Endothelial cell (in vitro differentiated cells): ENCODE results near the gene EP400. TPM values are rescaled to one million over a fixed set of nuclear protein-coding genes. Genes with fewer than 3 reads are reported as not detected.
"Not testable (repeated sequence)": the region's sequence is repeated elsewhere in the genome, so short reads cannot be mapped to it uniquely, and the experiment has no call there.

Experiments used
- DNase-seq: peaks from one replicate; pipeline ENCODE4 v3.0.0; 2021; ENCODE audit warnings: low spot score
- H3K27ac Mint-ChIP-seq: one replicate; pipeline ENCODE4 v1.8.0; 2021; ENCODE audit warnings: mixed read lengths, inconsistent platforms; ENCODE audit not compliant: unreplicated experiment
- H3K27me3 Mint-ChIP-seq: one replicate; pipeline ENCODE4 v1.8.0; 2021; ENCODE audit warnings: mild to moderate bottlenecking, moderate library complexity, mixed read lengths, inconsistent platforms; ENCODE audit not compliant: unreplicated experiment
- H3K36me3 Mint-ChIP-seq: one replicate; pipeline ENCODE4 v1.8.0; 2021; ENCODE audit warnings: mild to moderate bottlenecking, low read depth, mixed read lengths, inconsistent platforms; ENCODE audit not compliant: unreplicated experiment
- H3K4me1 Mint-ChIP-seq: one replicate; pipeline ENCODE4 v1.8.0; 2021; ENCODE audit warnings: mild to moderate bottlenecking, mixed read lengths, inconsistent platforms; ENCODE audit not compliant: unreplicated experiment
- H3K4me3 Mint-ChIP-seq: one replicate; pipeline ENCODE4 v1.8.0; 2021; ENCODE audit warnings: mild to moderate bottlenecking, mixed read lengths, inconsistent platforms; ENCODE audit not compliant: unreplicated experiment
- H3K9me3 Mint-ChIP-seq: one replicate; pipeline ENCODE4 v1.8.0; 2021; ENCODE audit warnings: mixed read lengths, inconsistent platforms; ENCODE audit not compliant: unreplicated experiment
- total RNA-seq: library from RNA; stranded (reverse); fragmentation: NEBNext Ultra II Directional; extraction: Animal tissue kit (Norgen Biotek cat#: 25700); gene quantifications from one replicate; pipeline ENCODE4 v1.2.1, GENCODE V29; 2021; ENCODE audit not compliant: unreplicated experiment
- TF ChIP-seq, protein P1 (sequence below): fragments of 200-600 bp; sonication (generic); IDR thresholded peaks from one replicate; pipeline ENCODE4 v1.5.0; 2021; ENCODE audit warnings: antibody characterized with exemption; ENCODE audit not compliant: unreplicated experiment

The EP400 gene
- total RNA-seq, 1 donor from 2014 or later, result 66.2 TPM

GRCh38 chr12:132049876-132050275 lies 100.1 kb downstream of the EP400 start:
- H3K27ac Mint-ChIP-seq, result no peak overlapping the region
- peaks cover 2% of the 10 kb centered on the region for H3K27me3 Mint-ChIP-seq
- peaks cover 75% of the 10 kb centered on the region for H3K36me3 Mint-ChIP-seq
- H3K4me3 Mint-ChIP-seq, result peak overlapping the region; percentile 27
- H3K9me3 Mint-ChIP-seq, result peaks cover 5% of the 10 kb centered on the region
- TF ChIP-seq, protein P1, sequence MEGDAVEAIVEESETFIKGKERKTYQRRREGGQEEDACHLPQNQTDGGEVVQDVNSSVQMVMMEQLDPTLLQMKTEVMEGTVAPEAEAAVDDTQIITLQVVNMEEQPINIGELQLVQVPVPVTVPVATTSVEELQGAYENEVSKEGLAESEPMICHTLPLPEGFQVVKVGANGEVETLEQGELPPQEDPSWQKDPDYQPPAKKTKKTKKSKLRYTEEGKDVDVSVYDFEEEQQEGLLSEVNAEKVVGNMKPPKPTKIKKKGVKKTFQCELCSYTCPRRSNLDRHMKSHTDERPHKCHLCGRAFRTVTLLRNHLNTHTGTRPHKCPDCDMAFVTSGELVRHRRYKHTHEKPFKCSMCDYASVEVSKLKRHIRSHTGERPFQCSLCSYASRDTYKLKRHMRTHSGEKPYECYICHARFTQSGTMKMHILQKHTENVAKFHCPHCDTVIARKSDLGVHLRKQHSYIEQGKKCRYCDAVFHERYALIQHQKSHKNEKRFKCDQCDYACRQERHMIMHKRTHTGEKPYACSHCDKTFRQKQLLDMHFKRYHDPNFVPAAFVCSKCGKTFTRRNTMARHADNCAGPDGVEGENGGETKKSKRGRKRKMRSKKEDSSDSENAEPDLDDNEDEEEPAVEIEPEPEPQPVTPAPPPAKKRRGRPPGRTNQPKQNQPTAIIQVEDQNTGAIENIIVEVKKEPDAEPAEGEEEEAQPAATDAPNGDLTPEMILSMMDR, result no peak
- DNase-seq, result no peak
- peaks cover 20% of the 10 kb centered on the region for H3K4me1 Mint-ChIP-seq

DNA sequence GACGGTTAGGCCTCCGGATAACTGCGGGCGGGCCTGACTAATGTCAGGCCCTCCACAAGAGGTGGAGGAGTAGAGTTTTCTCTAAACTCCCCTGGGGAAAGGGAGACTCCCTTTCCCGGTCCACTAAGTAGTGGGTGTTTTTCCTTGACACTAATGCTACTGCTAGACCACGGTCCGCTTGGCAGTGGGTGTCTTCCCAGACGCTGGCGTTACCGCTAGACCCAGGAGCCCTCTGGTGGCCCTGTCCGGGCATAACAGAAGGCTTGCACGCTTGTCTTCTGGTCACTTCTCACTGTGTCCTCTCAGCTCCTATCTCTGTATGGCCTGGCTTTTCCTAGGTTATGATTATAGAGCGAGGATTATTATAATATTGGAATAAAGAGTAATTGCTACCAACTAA lies 102.0 kb downstream of the EP400 start:
- TF ChIP-seq, protein P1, result peak; percentile 17
- peak; percentile 43 for DNase-seq
- H3K4me3 Mint-ChIP-seq, result peak overlapping the region; percentile 86
- H3K27me3 Mint-ChIP-seq, H3K27ac Mint-ChIP-seq, H3K9me3 Mint-ChIP-seq: not testable (repeated sequence)
- H3K4me1 Mint-ChIP-seq, result peaks cover 19% of the 10 kb centered on the region
- peaks cover 76% of the 10 kb centered on the region for H3K36me3 Mint-ChIP-seq

DNA sequence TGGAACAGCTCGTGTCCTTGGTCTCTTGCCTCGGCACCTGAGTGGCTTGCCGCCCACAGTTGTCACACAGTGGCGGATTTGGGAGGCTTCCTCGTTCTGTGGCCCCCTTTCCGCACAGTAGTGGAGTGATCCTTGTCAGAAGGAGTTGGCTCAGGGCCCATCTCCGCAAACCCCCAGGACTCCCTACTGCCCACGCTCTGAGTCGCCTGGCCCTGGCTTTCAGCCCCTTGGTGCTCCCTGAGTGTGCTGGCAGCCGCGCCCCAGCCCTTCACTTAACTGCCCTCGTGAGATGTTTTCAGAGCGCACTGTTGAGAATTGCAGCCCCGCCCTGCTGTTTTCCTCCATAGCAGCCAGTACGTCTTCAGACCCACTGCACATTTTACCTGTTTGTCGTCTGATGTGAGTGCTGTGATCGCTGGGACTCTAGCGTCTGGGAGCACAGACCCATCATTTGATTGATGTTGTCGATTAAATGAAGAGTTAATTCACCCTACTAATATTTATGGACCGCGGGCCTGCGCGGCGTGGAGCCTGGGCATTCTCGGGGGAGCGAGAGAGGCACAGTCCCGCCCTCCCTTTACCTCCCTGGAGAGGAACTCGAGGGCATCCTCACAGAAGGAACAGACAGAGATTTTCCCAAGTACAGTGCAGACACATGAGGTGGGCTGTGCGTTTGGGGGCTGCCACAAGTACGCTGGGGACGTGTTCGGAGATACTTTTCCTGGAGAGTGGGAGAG lies 102.6 kb downstream of the EP400 start:
- Mint-ChIP-seq H3K4me3 (peak overlapping the region; percentile 40), H3K27ac (peak overlapping the region; percentile 48), H3K27me3 (peaks cover 2% of the 10 kb centered on the region), H3K36me3 (peaks cover 74% of the 10 kb centered on the region), H3K4me1 (peaks cover 13% of the 10 kb centered on the region), H3K9me3 (peaks cover 5% of the 10 kb centered on the region)
- TF ChIP-seq, protein P1, result no peak
- DNase-seq, result no peak

DNA sequence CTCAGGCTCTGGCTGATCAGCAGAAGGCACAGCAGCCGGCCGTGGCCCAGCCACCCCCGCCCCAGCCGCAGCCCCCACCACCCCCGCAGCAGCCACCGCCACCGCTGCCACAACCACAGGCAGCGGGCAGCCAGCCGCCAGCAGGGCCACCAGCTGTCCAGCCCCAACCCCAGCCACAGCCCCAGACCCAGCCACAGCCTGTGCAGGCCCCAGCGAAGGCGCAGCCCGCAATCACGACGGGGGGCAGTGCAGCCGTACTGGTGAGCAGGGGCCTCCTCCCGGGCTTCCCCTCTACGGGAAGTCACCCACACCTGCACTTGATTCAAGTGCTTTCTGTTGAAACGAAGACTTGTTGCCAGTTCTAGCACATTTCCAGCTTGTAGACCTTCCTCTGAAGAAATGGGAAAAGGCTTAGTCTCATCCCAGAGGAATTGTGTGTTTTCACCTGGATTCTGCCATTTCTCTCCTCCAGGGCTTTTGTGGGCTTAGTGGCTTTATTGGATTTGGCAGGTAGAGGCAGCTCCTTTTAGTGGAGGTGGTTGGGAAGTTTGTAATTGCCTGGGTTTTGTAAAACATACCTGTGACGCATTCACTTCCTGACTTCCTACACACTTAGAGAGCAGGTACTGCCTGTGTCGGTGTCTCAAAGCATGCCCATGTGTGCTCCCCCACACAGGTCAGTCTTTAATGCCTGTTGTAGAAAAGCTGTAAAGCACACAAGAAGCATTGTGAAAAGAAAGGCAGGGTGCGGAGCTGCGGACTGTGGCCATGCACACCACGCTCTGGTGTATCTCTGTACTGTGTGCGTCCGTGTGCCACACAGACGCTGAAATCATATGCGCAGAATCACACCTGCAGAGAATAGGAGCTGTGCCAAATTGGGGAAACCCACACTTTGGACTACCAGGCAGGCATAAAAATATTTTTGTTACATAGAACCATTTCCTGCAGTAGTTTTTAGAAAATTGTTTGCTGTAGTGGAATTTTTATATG lies 103.9 kb downstream of the EP400 start:
- H3K4me3 Mint-ChIP-seq, result peak overlapping the region; percentile 77
- peaks cover 3% of the 10 kb centered on the region for H3K4me1 Mint-ChIP-seq
- H3K27ac Mint-ChIP-seq, result no peak overlapping the region
- peaks cover 2% of the 10 kb centered on the region for H3K27me3 Mint-ChIP-seq
- H3K9me3 Mint-ChIP-seq, result peaks cover 5% of the 10 kb centered on the region
- H3K36me3 Mint-ChIP-seq, result peaks cover 79% of the 10 kb centered on the region
- TF ChIP-seq, protein P1, result no peak
- no peak for DNase-seq
